H1 (cell line): ENCODE results near the gene TACC2. TPM values are rescaled to one million over a fixed set of nuclear protein-coding genes. Genes with fewer than 3 reads are reported as not detected.

Experiments used
- CTCF ChIA-PET: fragments of 300-600 bp; sonication (Branson Sonifier 250); formaldehyde crosslinking; loops from one replicate; lab custom pipeline; 2021; ENCODE audit not compliant: partially characterized antibody; lab: Charles Lee
- POLR2A ChIA-PET: fragments of 300-600 bp; sonication (Branson Sonifier 250); formaldehyde crosslinking; loops from one replicate; lab custom pipeline; 2021; ENCODE audit warnings: inconsistent platforms; ENCODE audit not compliant: partially characterized antibody; lab: Charles Lee
- DNase-seq, 2 experiments: peaks; one replicate each; pipeline versions ENCODE4 v3.0.0 to v3.0.0-alpha.2; 2010 to 2022; ENCODE audit warnings: low spot score in 2 of 2, low read depth in 1 of 2, mixed read lengths in 1 of 2
- FAIRE-seq: peaks from 2 replicates; lab custom pipeline; 2011; peaks lifted over from hg19 to GRCh38; lab: Jason Lieb, UNC
- H2AFZ ChIP-seq: 2 replicates; pipeline ENCODE4 v1.8.1; 2012; ENCODE audit warnings: low read length, inconsistent platforms
- H2AK5ac ChIP-seq: 2 replicates; pipeline ENCODE4 v1.6.1; 2013; ENCODE audit warnings: low read depth, low read length
- H2BK120ac ChIP-seq: replicated peaks from 2 replicates; pipeline ENCODE3; 2013; ENCODE audit warnings: low read depth, low read length, inconsistent platforms
- H2BK12ac ChIP-seq: 2 replicates; pipeline ENCODE4 v1.6.1; 2013; ENCODE audit warnings: low read depth, low read length
- H2BK15ac ChIP-seq: 2 replicates; pipeline ENCODE4 v1.6.1; 2013; ENCODE audit warnings: low read length
- H2BK20ac ChIP-seq: 2 replicates; pipeline ENCODE4 v1.6.1; 2013; ENCODE audit warnings: low read length
- H2BK5ac ChIP-seq: 2 replicates; pipeline ENCODE4 v1.6.1; 2013; ENCODE audit warnings: low read depth, low read length
- H3K14ac ChIP-seq: 2 replicates; pipeline ENCODE4 v1.6.1; 2013; ENCODE audit warnings: inconsistent platforms; ENCODE audit not compliant: insufficient read length
- H3K18ac ChIP-seq: 2 replicates; pipeline ENCODE4 v1.6.1; 2013; ENCODE audit warnings: low read length; ENCODE audit errors: extremely low read depth
- H3K23ac ChIP-seq: 2 replicates; pipeline ENCODE4 v1.6.1; 2013; ENCODE audit warnings: inconsistent platforms; ENCODE audit not compliant: insufficient read length
- H3K23me2 ChIP-seq: 2 replicates; pipeline ENCODE4 v1.6.1; 2013; ENCODE audit warnings: low read depth, low read length
- H3K27ac ChIP-seq: 2 replicates; pipeline ENCODE4 v1.6.1; 2011; ENCODE audit warnings: low read depth, low read length, inconsistent platforms
- H3K27me3 ChIP-seq, 4 experiments: replicated peaks in 1 of 4; 1 replicate in 1 of 4; 2 replicates in 3 of 4; pipeline versions ENCODE4 v1.6.1 to v1.8.1; 2011 to 2013; ENCODE audit warnings: low read length in 3 of 4, mild to moderate bottlenecking in 3 of 4, inconsistent platforms in 2 of 4, mixed read lengths in 2 of 4, moderate library complexity in 1 of 4; ENCODE audit not compliant: control insufficient read depth in 3 of 4, insufficient read depth in 3 of 4; ENCODE audit errors: extremely low read depth in 1 of 4
- H3K36me3 ChIP-seq, 4 experiments: 2 replicates each; pipeline versions ENCODE4 v1.6.1 to v1.8.1; 2011 to 2013; ENCODE audit warnings: mild to moderate bottlenecking in 4 of 4, low read length in 3 of 4, moderate library complexity in 2 of 4, control low read depth in 1 of 4, inconsistent platforms in 1 of 4; ENCODE audit not compliant: insufficient read depth in 4 of 4, control insufficient read depth in 2 of 4
- H3K4ac ChIP-seq: replicated peaks from 2 replicates; pipeline ENCODE3; 2013; ENCODE audit warnings: low read length, low read depth, mixed read lengths, inconsistent platforms; ENCODE audit not compliant: insufficient read length
- H3K4me1 ChIP-seq, 4 experiments: replicated peaks in 1 of 4; 1 replicate in 1 of 4; 2 replicates in 3 of 4; pipeline versions ENCODE4 v1.6.1 to v1.8.1; 2011 to 2013; ENCODE audit warnings: low read length in 3 of 4, inconsistent platforms in 2 of 4, mixed read lengths in 1 of 4; ENCODE audit not compliant: insufficient read depth in 4 of 4, control insufficient read depth in 3 of 4
- H3K4me2 ChIP-seq, 2 experiments: 2 replicates each; pipeline versions ENCODE4 v1.6.1 to v1.8.1; 2011 to 2013; ENCODE audit warnings: low read depth in 2 of 2, low read length in 2 of 2, control low read depth in 1 of 2, inconsistent platforms in 1 of 2, mild to moderate bottlenecking in 1 of 2; ENCODE audit not compliant: insufficient read depth in 1 of 2
- H3K4me3 ChIP-seq, 4 experiments: fragments of 200-600, 300-600 bp in 1 of 4; sonication (generic), shearing (Covaris generic), sonication (Bioruptor Twin) in 1 of 4; 2 replicates each; pipeline versions ENCODE4 v1.5.1 to v1.8.1; 2011 to 2016; ENCODE audit warnings: low read length in 4 of 4, low read depth in 3 of 4, control low read depth in 2 of 4, inconsistent platforms in 2 of 4, mild to moderate bottlenecking in 2 of 4, mixed read lengths in 1 of 4, moderate library complexity in 1 of 4; ENCODE audit not compliant: insufficient read depth in 2 of 4; ENCODE audit errors: extremely low read depth in 1 of 4
- H3K56ac ChIP-seq: replicated peaks from 2 replicates; pipeline ENCODE3; 2013; ENCODE audit warnings: low read depth, mild to moderate bottlenecking, mixed read lengths, low read length, inconsistent platforms; ENCODE audit not compliant: insufficient read length
- H3K79me1 ChIP-seq: 2 replicates; pipeline ENCODE4 v1.6.1; 2013; ENCODE audit warnings: low read depth, low read length, control low read depth
- H3K79me2 ChIP-seq, 2 experiments: 2 replicates each; pipeline versions ENCODE4 v1.6.1 to v1.8.1; 2012 to 2013; ENCODE audit warnings: low read length in 2 of 2, mild to moderate bottlenecking in 2 of 2, inconsistent platforms in 1 of 2; ENCODE audit not compliant: insufficient read depth in 2 of 2, control insufficient read depth in 1 of 2
- H3K9ac ChIP-seq, 4 experiments: replicated peaks in 1 of 4; 1 replicate in 1 of 4; 2 replicates in 3 of 4; pipeline versions ENCODE4 v1.6.1 to v1.8.1; 2011 to 2013; ENCODE audit warnings: low read depth in 3 of 4, low read length in 3 of 4, control low read depth in 2 of 4, mild to moderate bottlenecking in 2 of 4, moderate library complexity in 2 of 4, inconsistent platforms in 1 of 4; ENCODE audit errors: extremely low read depth in 1 of 4
- H3K9me3 ChIP-seq, 2 experiments: 2 replicates each; pipeline versions ENCODE4 v1.6.1 to v1.8.1; 2012 to 2013; ENCODE audit warnings: mild to moderate bottlenecking in 2 of 2, moderate library complexity in 2 of 2, control low read depth in 1 of 2, inconsistent platforms in 1 of 2, low read depth in 1 of 2, low read length in 1 of 2, mixed read lengths in 1 of 2; ENCODE audit not compliant: insufficient read depth in 2 of 2
- H4K20me1 ChIP-seq, 2 experiments: replicated peaks in 1 of 2; 2 replicates each; pipeline versions ENCODE3 to v1.8.1; 2011 to 2013; ENCODE audit warnings: inconsistent platforms in 2 of 2, low read length in 2 of 2, mild to moderate bottlenecking in 1 of 2; ENCODE audit not compliant: insufficient read depth in 2 of 2, control insufficient read depth in 1 of 2
- H4K5ac ChIP-seq: 2 replicates; pipeline ENCODE4 v1.6.1; 2013; ENCODE audit warnings: low read length, low read depth, mixed read lengths, inconsistent platforms; ENCODE audit not compliant: insufficient read length
- H4K8ac ChIP-seq: 2 replicates; pipeline ENCODE4 v1.8.0; 2013; ENCODE audit warnings: mild to moderate bottlenecking, moderate library complexity, low read length, inconsistent platforms; ENCODE audit not compliant: insufficient read depth; ENCODE audit errors: extremely low read depth
- H4K91ac ChIP-seq: replicated peaks from 2 replicates; pipeline ENCODE3; 2013; ENCODE audit warnings: low read length, mixed read lengths, inconsistent platforms; ENCODE audit not compliant: insufficient read length
- JUND ChIP-seq: IDR thresholded peaks from 2 replicates; pipeline ENCODE4 v1.6.1; 2011; ENCODE audit warnings: mild to moderate bottlenecking, improper control_type of control experiment, low read length
- NRF1 ChIP-seq: IDR thresholded peaks from 2 replicates; pipeline ENCODE4 v1.6.1; 2011; ENCODE audit warnings: mild to moderate bottlenecking, low read depth, low read length, improper control_type of control experiment
- RXRA ChIP-seq: IDR thresholded peaks from 2 replicates; pipeline ENCODE4 v1.6.1; 2011; ENCODE audit warnings: low read depth, mild to moderate bottlenecking, low read length, moderate library complexity; ENCODE audit not compliant: insufficient read depth
- SIN3A ChIP-seq, 2 experiments: IDR thresholded peaks in 1 of 2; conservative IDR thresholded peaks in 1 of 2; 2 replicates each; pipeline ENCODE4 v1.6.1; 2011 to 2012; ENCODE audit warnings: low read length in 2 of 2, improper control_type of control experiment in 1 of 2, low read depth in 1 of 2, mild to moderate bottlenecking in 1 of 2
- TEAD4 ChIP-seq: IDR thresholded peaks from 2 replicates; pipeline ENCODE4 v1.6.1; 2012; ENCODE audit warnings: low read depth, low read length, inconsistent platforms, mixed read lengths
- YY1 ChIP-seq: IDR thresholded peaks from 2 replicates; pipeline ENCODE4 v1.6.1; 2011; ENCODE audit warnings: low read depth, mild to moderate bottlenecking, low read length
- WGBS, 2 experiments: shearing (Covaris generic) in 1 of 2; methylation state at CpG; one replicate each; pipeline versions ENCODE4 v1.1.6 to v1.1.7; 2013 to 2015; ENCODE audit warnings: low lambda C conversion rate in 2 of 2, mixed read lengths in 2 of 2, inconsistent platforms in 1 of 2, low coverage in 1 of 2, missing lambda C conversion rate in 1 of 2; ENCODE audit not compliant: insufficient replicate concordance in 2 of 2, insufficient coverage in 1 of 2, insufficient read length in 1 of 2; ENCODE audit errors: extremely low coverage in 1 of 2, missing lambda C conversion rate in 1 of 2; 5-methylcytosine and 5-hydroxymethylcytosine counted together
- polyA plus RNA-seq, 7 experiments: library from polyadenylated mRNA; depleted of rRNA in 3 of 7; stranded (reverse) in 5 of 7; unstranded in 2 of 7; fragments of >200 nt in 5 of 7; fragments of 200-250 nt in 2 of 7; gene quantifications; 1 replicate in 5 of 7; 2 replicates in 1 of 7; 4 replicates in 1 of 7; pipeline versions ENCODE4 v1.2.1 to v1.2.3, GENCODE V29; 2011 to 2013; ENCODE audit warnings: missing spikeins in 2 of 7, mixed read lengths in 2 of 7
- total RNA-seq: library from RNA; stranded (reverse); fragmentation: NEBNext Ultra II Directional; extraction: Animal tissue kit (Norgen Biotek cat#: 25700); gene quantifications from 2 replicates; pipeline ENCODE4 v1.2.1, GENCODE V29; 2021
- TF ChIP-seq, protein P1 (sequence below): IDR thresholded peaks from 2 replicates; pipeline ENCODE4 v1.6.1; 2011; ENCODE audit warnings: low read length, improper control_type of control experiment

The TACC2 gene
- total and polyA plus RNA-seq, 2 of the 8 experiments (the other 6 are each of a cell fraction or from before 2014, with no cell fraction given) = 21.2 to 46.6 TPM

DNA sequence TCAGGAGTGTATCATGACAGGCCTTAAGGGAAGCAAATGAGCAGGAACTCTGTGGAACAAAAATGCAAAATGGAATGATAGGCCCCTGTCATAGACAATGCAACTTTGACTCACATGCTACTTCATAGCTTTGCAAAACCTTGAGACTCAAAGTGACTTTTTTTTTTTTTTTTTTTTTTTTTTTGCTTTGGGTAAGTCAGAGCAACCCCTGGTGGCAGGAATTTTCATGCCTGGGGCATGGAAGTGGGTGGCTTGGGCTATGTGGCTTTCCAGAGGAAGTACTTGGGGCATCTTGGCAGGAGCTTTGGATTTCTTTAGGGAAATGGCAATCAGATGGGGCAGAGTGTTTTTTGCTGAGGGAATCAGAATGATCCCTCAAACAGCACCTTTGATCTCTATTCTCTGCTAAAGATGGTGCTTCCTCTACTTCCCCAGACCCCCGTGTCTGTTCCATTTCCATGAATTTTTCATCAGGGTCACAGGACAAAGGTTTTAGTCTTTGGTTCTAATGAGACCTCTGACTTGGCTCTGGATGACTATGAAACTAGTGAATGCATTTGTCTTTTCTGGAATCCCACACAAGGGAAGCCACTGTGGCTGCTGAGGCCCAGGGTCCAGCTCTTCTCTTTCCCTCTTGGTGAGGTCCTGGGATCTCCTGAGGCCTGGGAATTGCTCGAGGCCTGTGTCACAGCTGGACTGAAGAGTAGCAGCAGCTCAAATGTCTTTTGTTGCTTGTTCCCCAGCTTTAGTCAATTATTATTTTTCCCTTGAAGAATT, 62.8 kb downstream of the TACC2 start:
- Histone ChIP-seq H3K79me2 (no peaks in the 10 kb centered on the region), H4K91ac (no peak overlapping the region), H2BK20ac (0 out of 2 replicates have a peak overlapping the region, but pooled peaks have one; percentile 61), H4K5ac (no peak overlapping the region), H3K9ac (no peak overlapping the region), H3K23ac (no peak overlapping the region), H3K27ac (no peak overlapping the region), H3K79me1 (no peaks in the 10 kb centered on the region), H3K4me3 (no peak overlapping the region), H3K18ac (no peak overlapping the region), H3K36me3 (no peaks in the 10 kb centered on the region; a peak in 1 of 8 replicates), H2AFZ (no peak overlapping the region), H3K9me3 (no peaks in the 10 kb centered on the region), H3K4ac (no peak overlapping the region), H2BK12ac (no peak overlapping the region), H3K14ac (no peak overlapping the region), H3K4me2 (no peak overlapping the region), H4K20me1 (no peaks in the 10 kb centered on the region), H3K23me2 (no peaks in the 10 kb centered on the region), H3K4me1 (peaks cover 0 to 9% (median 4%) of the 10 kb centered on the region in 4 experiments; a peak in 5 of 7 replicates), H3K27me3 (no peaks in the 10 kb centered on the region; a peak in 1 of 7 replicates), H2BK120ac (peak overlapping the region; percentile 15), H3K56ac (no peak overlapping the region), H2BK15ac (0 out of 2 replicates have a peak overlapping the region, but pooled peaks have one; percentile 41), H4K8ac (no peak overlapping the region; the same call in 1 of the 2 replicates), H2BK5ac (no peak overlapping the region), H2AK5ac (no peak overlapping the region)
- DNase-seq = peak in 1 of 2 experiments; percentile 68
- 73% methylated on average over 2 of the region's 2 CpGs; no CpG with 5 or more reads in 1 of the 2 experiments for WGBS, 2 experiments
- ChIA-PET CTCF (interaction anchor here (0.6 to 4.1 kb wide), 39 partner anchors 10 to 1471 kb away, joined by 3 to 30 read pairs (median 4); no protein-coding TSS in a partner anchor), POLR2A (interaction anchor here (0.6 to 2.1 kb wide), 6 partner anchors 10 to 123 kb away, joined by 3 to 7 read pairs (median 4); no protein-coding TSS in a partner anchor)
- no peak for FAIRE-seq
- no peak for TF ChIP-seq JUND
- TF ChIP-seq SIN3A (conservative IDR thresholded peaks at IDR 0.05 in 1 of 2, IDR thresholded peaks at IDR 0.05 in 1 of 2; ENCODE audit: low read depth in 1 of 2, low read length in 2 of 2) = no peak
- TF ChIP-seq RXRA = no peak
- TF ChIP-seq NRF1 = no peak
- TF ChIP-seq, protein P1, sequence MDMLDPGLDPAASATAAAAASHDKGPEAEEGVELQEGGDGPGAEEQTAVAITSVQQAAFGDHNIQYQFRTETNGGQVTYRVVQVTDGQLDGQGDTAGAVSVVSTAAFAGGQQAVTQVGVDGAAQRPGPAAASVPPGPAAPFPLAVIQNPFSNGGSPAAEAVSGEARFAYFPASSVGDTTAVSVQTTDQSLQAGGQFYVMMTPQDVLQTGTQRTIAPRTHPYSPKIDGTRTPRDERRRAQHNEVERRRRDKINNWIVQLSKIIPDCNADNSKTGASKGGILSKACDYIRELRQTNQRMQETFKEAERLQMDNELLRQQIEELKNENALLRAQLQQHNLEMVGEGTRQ = no peak
- peak; percentile 99 for TF ChIP-seq TEAD4
- peak; percentile 75 for TF ChIP-seq YY1
